ENCODE data around the gene SLC1A3.

Gene SLC1A3

DNA sequence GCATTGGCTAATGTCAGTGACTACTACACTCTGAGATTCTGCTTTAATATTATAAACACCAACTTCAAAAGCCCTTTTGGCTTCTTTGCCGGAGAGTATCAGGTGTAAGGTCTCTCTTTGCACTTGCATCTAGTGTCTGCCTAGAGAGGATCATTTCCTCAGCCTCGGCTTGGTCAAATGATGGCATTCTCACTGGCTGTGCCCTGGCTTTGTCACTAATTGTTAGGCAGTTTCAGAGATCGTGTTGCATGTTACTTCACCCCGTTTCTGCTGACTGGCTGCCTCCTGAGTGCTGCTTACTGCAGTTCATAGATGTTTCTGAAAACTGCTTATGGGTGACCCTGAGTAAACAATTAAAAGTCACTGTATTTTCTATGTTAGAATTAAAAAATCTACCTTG, 48.8 kb downstream of the SLC1A3 start:
- H3K4me1 ChIP-seq (ENCODE audit: control insufficient read depth, insufficient read depth, low read length), result peaks cover 4% of the 10 kb centered on the region
- H3K4me3 ChIP-seq (ENCODE audit: low read length), result no peak overlapping the region
- H3K27ac ChIP-seq (ENCODE audit: low read depth, low read length), result no peak overlapping the region
- no peaks in the 10 kb centered on the region for H3K27me3 ChIP-seq (ENCODE audit: control insufficient read depth, insufficient read depth, low read length)
- H3K36me3 ChIP-seq (ENCODE audit: control insufficient read depth, insufficient read depth, low read length), result no peaks in the 10 kb centered on the region
- H3K9ac ChIP-seq (ENCODE audit: low read length), result no peak overlapping the region

DNA sequence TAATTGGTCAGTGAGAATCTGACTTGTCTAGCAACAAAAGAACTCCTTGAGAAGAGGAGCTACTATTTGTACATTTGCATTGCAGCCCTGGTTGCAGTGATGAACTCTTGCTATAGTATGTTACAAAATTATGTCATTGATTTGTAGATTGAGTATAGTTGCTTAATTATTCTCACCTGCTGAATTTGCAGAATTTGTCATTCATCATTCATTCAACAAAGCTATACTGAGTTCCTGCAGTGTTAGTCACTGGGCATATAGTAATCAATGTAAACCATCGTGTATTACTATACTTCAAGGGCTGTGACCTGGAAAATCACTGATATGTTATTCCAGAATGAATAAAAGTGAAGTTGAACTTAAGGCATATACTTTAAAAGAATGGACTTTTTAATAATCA, 50.1 kb downstream of the SLC1A3 start:
- Histone ChIP-seq H3K4me3 (ENCODE audit: low read length) (no peak overlapping the region), H3K27ac (ENCODE audit: low read depth, low read length) (no peak overlapping the region), H3K36me3 (ENCODE audit: control insufficient read depth, insufficient read depth, low read length) (no peaks in the 10 kb centered on the region), H3K27me3 (ENCODE audit: control insufficient read depth, insufficient read depth, low read length) (no peaks in the 10 kb centered on the region), H3K4me1 (ENCODE audit: control insufficient read depth, insufficient read depth, low read length) (peaks cover 4% of the 10 kb centered on the region), H3K9ac (ENCODE audit: low read length) (no peak overlapping the region)

- no peaks in the 10 kb centered on the region for H3K36me3 ChIP-seq (ENCODE audit: control insufficient read depth, insufficient read depth, low read length)
- no peaks in the 10 kb centered on the region for H3K27me3 ChIP-seq (ENCODE audit: control insufficient read depth, insufficient read depth, low read length)
- peaks cover 4% of the 10 kb centered on the region for H3K4me1 ChIP-seq (ENCODE audit: control insufficient read depth, insufficient read depth, low read length)
- H3K9ac ChIP-seq (ENCODE audit: low read length), result no peak overlapping the region
- no peak overlapping the region for H3K4me3 ChIP-seq (ENCODE audit: low read length)
- H3K27ac ChIP-seq (ENCODE audit: low read depth, low read length), result peak overlapping the region; percentile 24
Measured at GRCh38 chr5:36657563-36657995, 51.2 kb downstream of the SLC1A3 start.

DNA sequence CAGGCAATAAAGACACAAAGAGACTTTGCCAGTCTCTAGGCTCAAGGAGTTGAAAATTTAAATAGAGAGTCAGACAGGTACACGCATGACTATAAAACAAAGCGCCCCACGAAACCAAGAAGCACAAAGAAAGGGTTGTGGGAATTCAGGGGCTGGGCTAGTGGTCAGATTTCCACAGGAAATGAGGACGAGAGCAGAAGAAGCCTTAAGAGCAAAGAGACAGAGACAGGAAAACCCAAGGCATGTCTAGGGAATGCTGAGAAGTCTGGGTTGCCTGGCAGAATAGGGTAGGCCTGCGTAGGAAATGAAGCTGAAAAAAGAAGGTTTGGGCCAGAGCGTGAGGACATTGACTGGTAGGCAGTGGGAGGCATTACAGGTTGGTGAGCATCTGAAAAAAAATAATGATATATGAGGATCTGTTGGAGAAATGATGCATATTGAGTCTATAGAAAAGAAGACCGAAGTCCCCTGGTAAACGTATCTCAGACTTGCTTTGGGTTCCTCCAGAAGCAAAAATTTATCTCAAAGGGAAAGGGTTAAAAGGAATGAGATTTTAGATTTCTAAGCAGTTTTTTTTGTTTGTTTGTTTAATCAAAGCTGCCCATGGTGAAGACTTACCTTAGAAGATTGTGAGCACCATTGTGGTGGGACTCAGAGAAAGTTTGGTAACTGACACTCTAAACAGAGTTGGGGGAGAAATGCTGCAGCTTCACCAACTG, 51.8 kb downstream of the SLC1A3 start:
- Histone ChIP-seq H3K4me1 (ENCODE audit: control insufficient read depth, insufficient read depth, low read length) (peaks cover 4% of the 10 kb centered on the region), H3K36me3 (ENCODE audit: control insufficient read depth, insufficient read depth, low read length) (no peaks in the 10 kb centered on the region), H3K27me3 (ENCODE audit: control insufficient read depth, insufficient read depth, low read length) (no peaks in the 10 kb centered on the region), H3K27ac (ENCODE audit: low read depth, low read length) (peak overlapping the region; percentile 24), H3K4me3 (ENCODE audit: low read length) (no peak overlapping the region), H3K9ac (ENCODE audit: low read length) (no peak overlapping the region)

GRCh38 chr5:36659411-36659810, 53.0 kb downstream of the SLC1A3 start:
- H3K4me1 ChIP-seq (ENCODE audit: control insufficient read depth, insufficient read depth, low read length), result peaks cover 4% of the 10 kb centered on the region
- no peak overlapping the region for H3K4me3 ChIP-seq (ENCODE audit: low read length)
- H3K27ac ChIP-seq (ENCODE audit: low read depth, low read length), result no peak overlapping the region
- no peak overlapping the region for H3K9ac ChIP-seq (ENCODE audit: low read length)
- no peaks in the 10 kb centered on the region for H3K36me3 ChIP-seq (ENCODE audit: control insufficient read depth, insufficient read depth, low read length)
- H3K27me3 ChIP-seq (ENCODE audit: control insufficient read depth, insufficient read depth, low read length), result no peaks in the 10 kb centered on the region

DNA sequence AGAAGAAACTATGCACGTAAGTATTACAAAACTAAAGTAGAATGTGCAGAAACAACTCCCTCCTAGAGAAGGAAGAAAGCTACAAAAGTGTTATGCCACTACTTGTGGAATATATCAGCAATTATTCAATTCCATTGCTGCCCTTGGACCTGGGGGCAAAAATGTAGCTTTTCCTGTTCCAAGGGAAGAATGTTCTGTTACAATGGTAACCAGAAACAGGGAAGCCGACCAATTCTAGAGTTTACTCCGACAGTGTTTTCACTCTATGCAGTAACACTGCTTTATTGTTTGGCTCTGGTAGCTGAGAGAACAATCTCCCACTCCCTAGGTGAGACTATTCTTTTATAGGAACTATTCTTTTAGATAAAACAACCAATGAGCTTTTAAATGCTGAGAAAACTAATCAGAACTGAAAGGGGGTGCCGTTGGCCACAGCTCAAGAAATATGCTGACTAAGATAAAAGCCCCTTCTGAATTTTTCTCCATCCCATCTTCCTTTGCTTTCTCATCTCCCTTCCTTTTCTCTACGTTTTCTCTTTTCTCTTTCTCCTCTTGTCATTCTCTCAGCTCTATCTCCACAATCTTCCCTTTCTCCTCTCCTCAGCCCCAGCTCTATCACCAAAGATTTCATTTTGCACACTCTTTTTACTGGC, 54.1 kb downstream of the SLC1A3 start:
- H3K4me3 ChIP-seq (ENCODE audit: low read length), result no peak overlapping the region
- H3K27ac ChIP-seq (ENCODE audit: low read depth, low read length), result no peak overlapping the region
- no peaks in the 10 kb centered on the region for H3K36me3 ChIP-seq (ENCODE audit: control insufficient read depth, insufficient read depth, low read length)
- no peaks in the 10 kb centered on the region for H3K27me3 ChIP-seq (ENCODE audit: control insufficient read depth, insufficient read depth, low read length)
- H3K9ac ChIP-seq (ENCODE audit: low read length), result no peak overlapping the region
- peaks cover 4% of the 10 kb centered on the region for H3K4me1 ChIP-seq (ENCODE audit: control insufficient read depth, insufficient read depth, low read length)

GRCh38 chr5:36661456-36662220, 55.2 kb downstream of the SLC1A3 start:
- H3K9ac ChIP-seq (ENCODE audit: low read length), result no peak overlapping the region
- H3K4me3 ChIP-seq (ENCODE audit: low read length), result no peak overlapping the region
- H3K36me3 ChIP-seq (ENCODE audit: control insufficient read depth, insufficient read depth, low read length), result no peaks in the 10 kb centered on the region
- peaks cover 4% of the 10 kb centered on the region for H3K4me1 ChIP-seq (ENCODE audit: control insufficient read depth, insufficient read depth, low read length)
- H3K27ac ChIP-seq (ENCODE audit: low read depth, low read length), result no peak overlapping the region
- H3K27me3 ChIP-seq (ENCODE audit: control insufficient read depth, insufficient read depth, low read length), result no peaks in the 10 kb centered on the region

DNA sequence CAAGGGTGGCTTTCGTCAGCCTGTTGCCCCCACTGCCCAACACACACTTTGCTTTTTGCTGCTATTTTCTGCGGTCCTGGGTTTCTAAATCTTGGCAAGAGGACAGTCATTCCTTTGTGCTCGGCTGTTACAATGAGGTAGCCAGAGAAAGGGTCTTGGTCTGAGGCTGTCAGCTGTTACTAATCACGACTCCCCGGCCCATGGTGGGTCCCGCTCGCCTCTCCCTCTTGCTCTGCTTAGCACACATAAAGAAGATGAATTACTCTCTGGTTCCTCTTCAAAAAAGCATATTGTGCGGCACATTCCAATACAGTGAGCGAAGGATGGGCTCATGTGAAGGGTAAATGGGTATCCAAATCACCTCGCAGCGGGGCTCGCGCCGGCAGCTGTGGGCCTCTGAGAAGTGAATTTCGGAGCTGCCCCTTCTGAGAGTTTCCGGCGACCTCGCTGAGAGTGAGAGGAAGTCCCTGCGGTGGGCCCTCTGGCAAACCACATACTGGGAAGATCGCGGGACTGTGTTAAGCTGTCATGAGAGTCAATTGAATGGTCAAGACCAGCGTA, 56.0 kb downstream of the SLC1A3 start:
- no peak overlapping the region for H3K9ac ChIP-seq (ENCODE audit: low read length)
- no peak overlapping the region for H3K27ac ChIP-seq (ENCODE audit: low read depth, low read length)
- no peaks in the 10 kb centered on the region for H3K36me3 ChIP-seq (ENCODE audit: control insufficient read depth, insufficient read depth, low read length)
- peaks cover 4% of the 10 kb centered on the region for H3K4me1 ChIP-seq (ENCODE audit: control insufficient read depth, insufficient read depth, low read length)
- H3K4me3 ChIP-seq (ENCODE audit: low read length), result no peak overlapping the region
- no peaks in the 10 kb centered on the region for H3K27me3 ChIP-seq (ENCODE audit: control insufficient read depth, insufficient read depth, low read length)

DNA sequence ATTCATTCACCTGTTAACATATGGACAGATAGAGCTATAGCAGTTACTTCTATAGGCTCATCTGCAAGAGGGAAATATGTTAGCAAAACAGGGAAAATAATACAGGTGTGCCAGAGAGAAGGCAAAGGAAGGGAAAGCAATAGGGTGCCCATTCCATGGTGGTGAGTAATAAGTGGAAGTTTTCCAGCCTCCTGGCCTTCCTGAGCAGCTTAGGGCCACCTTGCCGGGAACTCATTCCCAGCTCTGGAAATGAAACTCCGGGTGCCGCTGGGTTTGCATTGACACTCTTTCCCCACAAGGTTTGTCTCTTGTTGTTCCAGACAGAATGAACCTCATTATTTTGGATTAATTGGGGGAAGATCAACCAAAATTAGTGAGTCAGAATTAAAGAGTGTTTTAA, 58.4 kb downstream of the SLC1A3 start:
- H3K4me1 ChIP-seq (ENCODE audit: control insufficient read depth, insufficient read depth, low read length), result no peaks in the 10 kb centered on the region
- no peak overlapping the region for H3K4me3 ChIP-seq (ENCODE audit: low read length)
- no peak overlapping the region for H3K9ac ChIP-seq (ENCODE audit: low read length)
- H3K27ac ChIP-seq (ENCODE audit: low read depth, low read length), result no peak overlapping the region
- H3K36me3 ChIP-seq (ENCODE audit: control insufficient read depth, insufficient read depth, low read length), result no peaks in the 10 kb centered on the region
- H3K27me3 ChIP-seq (ENCODE audit: control insufficient read depth, insufficient read depth, low read length), result no peaks in the 10 kb centered on the region

- Histone ChIP-seq H3K27ac (ENCODE audit: low read depth, low read length) (no peak overlapping the region), H3K27me3 (ENCODE audit: control insufficient read depth, insufficient read depth, low read length) (no peaks in the 10 kb centered on the region), H3K4me1 (ENCODE audit: control insufficient read depth, insufficient read depth, low read length) (no peaks in the 10 kb centered on the region), H3K36me3 (ENCODE audit: control insufficient read depth, insufficient read depth, low read length) (no peaks in the 10 kb centered on the region), H3K4me3 (ENCODE audit: low read length) (no peak overlapping the region), H3K9ac (ENCODE audit: low read length) (no peak overlapping the region)
Measured at GRCh38 chr5:36665628-36666027, 59.2 kb downstream of the SLC1A3 start.

GRCh38 chr5:36666274-36666673, 59.9 kb downstream of the SLC1A3 start:
- no peak overlapping the region for H3K27ac ChIP-seq (ENCODE audit: low read depth, low read length)
- no peaks in the 10 kb centered on the region for H3K4me1 ChIP-seq (ENCODE audit: control insufficient read depth, insufficient read depth, low read length)

DNA sequence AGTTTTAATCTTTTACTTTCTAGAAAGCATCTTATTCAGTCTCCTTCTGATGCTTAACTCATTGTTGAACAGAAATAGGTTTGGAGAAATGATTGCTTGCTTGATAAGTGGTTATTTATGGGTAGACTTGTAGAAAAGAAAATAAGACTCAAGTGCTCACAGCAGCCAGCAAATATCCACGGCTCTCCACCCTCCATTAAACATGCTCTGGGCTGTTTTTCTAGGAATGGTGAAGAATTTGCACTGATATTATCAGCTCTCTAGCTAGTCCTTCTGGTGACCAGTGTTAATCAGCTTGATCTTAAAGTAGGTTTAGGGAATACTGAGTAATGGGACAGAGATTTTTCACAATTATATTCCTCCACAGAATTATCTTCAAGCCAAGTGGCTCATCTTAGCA, 60.6 kb downstream of the SLC1A3 start:
- H3K27ac ChIP-seq (ENCODE audit: low read depth, low read length), result no peak overlapping the region
- no peaks in the 10 kb centered on the region for H3K36me3 ChIP-seq (ENCODE audit: control insufficient read depth, insufficient read depth, low read length)
- H3K27me3 ChIP-seq (ENCODE audit: control insufficient read depth, insufficient read depth, low read length), result no peaks in the 10 kb centered on the region
- no peak overlapping the region for H3K9ac ChIP-seq (ENCODE audit: low read length)
- no peak overlapping the region for H3K4me3 ChIP-seq (ENCODE audit: low read length)
- no peaks in the 10 kb centered on the region for H3K4me1 ChIP-seq (ENCODE audit: control insufficient read depth, insufficient read depth, low read length)

More at GRCh38 chr5:36666274-36666673, 59.9 kb downstream of the SLC1A3 start:
- Histone ChIP-seq H3K36me3 (ENCODE audit: control insufficient read depth, insufficient read depth, low read length) (no peaks in the 10 kb centered on the region), H3K27me3 (ENCODE audit: control insufficient read depth, insufficient read depth, low read length) (no peaks in the 10 kb centered on the region), H3K9ac (ENCODE audit: low read length) (no peak overlapping the region), H3K4me3 (ENCODE audit: low read length) (no peak overlapping the region)
